H9 (cell line): ENCODE results near the gene KIAA1671. TPM values are rescaled to one million over a fixed set of nuclear protein-coding genes. Genes with fewer than 3 reads are reported as not detected.

Experiments used
- DNase-seq: peaks from one replicate; pipeline ENCODE4 v3.0.0-alpha.2; 2017
- H2AFZ ChIP-seq: one replicate; pipeline ENCODE4 v1.6.1; 2013; ENCODE audit warnings: mild to moderate bottlenecking, low read length, control low read depth, moderate library complexity
- H2AK5ac ChIP-seq: 2 replicates; pipeline ENCODE4 v1.6.1; 2013; ENCODE audit warnings: low read length, control low read depth, mixed read lengths; ENCODE audit not compliant: insufficient read length
- H2BK120ac ChIP-seq: one replicate; pipeline ENCODE4 v1.6.1; 2013; ENCODE audit warnings: low read depth, mild to moderate bottlenecking, low read length, control low read depth, inconsistent platforms; ENCODE audit not compliant: poor library complexity, severe bottlenecking
- H2BK12ac ChIP-seq: 2 replicates; pipeline ENCODE4 v1.6.1; 2013; ENCODE audit warnings: low read length, control low read depth, mixed read lengths, low read depth; ENCODE audit not compliant: insufficient read length
- H2BK15ac ChIP-seq: 2 replicates; pipeline ENCODE4 v1.6.1; 2013; ENCODE audit warnings: low read depth, low read length, control low read depth
- H2BK20ac ChIP-seq: one replicate; pipeline ENCODE4 v1.6.1; 2013; ENCODE audit warnings: low read depth, mild to moderate bottlenecking, low read length, control low read depth, inconsistent platforms; ENCODE audit not compliant: poor library complexity, severe bottlenecking
- H2BK5ac ChIP-seq: 2 replicates; pipeline ENCODE4 v1.6.1; 2013; ENCODE audit warnings: low read length, control low read depth, mixed read lengths; ENCODE audit not compliant: insufficient read length
- H3K14ac ChIP-seq: 2 replicates; pipeline ENCODE4 v1.6.1; 2013; ENCODE audit warnings: low read length, control low read depth; ENCODE audit not compliant: insufficient read depth
- H3K18ac ChIP-seq: 2 replicates; pipeline ENCODE4 v1.6.1; 2013; ENCODE audit warnings: low read depth, mild to moderate bottlenecking, mixed read lengths, low read length, control low read depth; ENCODE audit not compliant: insufficient read length
- H3K23ac ChIP-seq: 2 replicates; pipeline ENCODE4 v1.6.1; 2013; ENCODE audit warnings: low read length, control low read depth, mixed read lengths, low read depth; ENCODE audit not compliant: insufficient read length
- H3K23me2 ChIP-seq: 2 replicates; pipeline ENCODE4 v1.6.1; 2013; ENCODE audit warnings: low read depth, mild to moderate bottlenecking, mixed read lengths, low read length, control low read depth; ENCODE audit not compliant: insufficient read length, poor library complexity, severe bottlenecking
- H3K27ac ChIP-seq: 2 replicates; pipeline ENCODE4 v1.5.1; 2013; ENCODE audit warnings: low read length, control low read depth, mixed read lengths, low read depth; ENCODE audit not compliant: insufficient read length
- H3K27me3 ChIP-seq: 2 replicates; pipeline ENCODE4 v1.6.1; 2013; ENCODE audit warnings: low read length, control low read depth, inconsistent platforms; ENCODE audit not compliant: insufficient read depth
- H3K4ac ChIP-seq: 2 replicates; pipeline ENCODE4 v1.6.1; 2013; ENCODE audit warnings: low read depth, mild to moderate bottlenecking, control low read depth, inconsistent platforms, low read length, moderate library complexity
- H3K4me1 ChIP-seq: 2 replicates; pipeline ENCODE4 v1.6.1; 2013; ENCODE audit warnings: low read length, control low read depth, inconsistent platforms; ENCODE audit not compliant: insufficient read depth
- H3K4me2 ChIP-seq: 2 replicates; pipeline ENCODE4 v1.6.1; 2013; ENCODE audit warnings: low read length, control low read depth, mixed read lengths; ENCODE audit not compliant: insufficient read length, insufficient read depth
- H3K56ac ChIP-seq: 2 replicates; pipeline ENCODE4 v1.6.1; 2013; ENCODE audit warnings: low read depth, mild to moderate bottlenecking, mixed read lengths, low read length, control low read depth; ENCODE audit not compliant: insufficient read length
- H3K79me1 ChIP-seq: 2 replicates; pipeline ENCODE4 v1.6.1; 2013; ENCODE audit warnings: low read depth, mild to moderate bottlenecking, moderate library complexity, low read length, control low read depth, inconsistent platforms; ENCODE audit not compliant: insufficient read depth, poor library complexity, severe bottlenecking
- H3K79me2 ChIP-seq: 2 replicates; pipeline ENCODE4 v1.6.1; 2013; ENCODE audit warnings: low read length, control low read depth, inconsistent platforms; ENCODE audit not compliant: insufficient read depth
- H3K9ac ChIP-seq: 2 replicates; pipeline ENCODE4 v1.6.1; 2013; ENCODE audit warnings: low read length, control low read depth, mixed read lengths; ENCODE audit not compliant: insufficient read length; ENCODE audit errors: extremely low read depth
- H3K9me3 ChIP-seq: one replicate; pipeline ENCODE4 v1.6.1; 2013; ENCODE audit warnings: low read depth, low read length, inconsistent platforms; ENCODE audit not compliant: control insufficient read depth
- H3T11ph ChIP-seq: one replicate; pipeline ENCODE4 v1.6.1; 2013; ENCODE audit warnings: mild to moderate bottlenecking, low read length, control low read depth, inconsistent platforms
- H4K20me1 ChIP-seq: one replicate; pipeline ENCODE4 v1.6.1; 2013; ENCODE audit not compliant: control insufficient read depth, insufficient read length, insufficient read depth
- H4K5ac ChIP-seq: 2 replicates; pipeline ENCODE4 v1.6.1; 2013; ENCODE audit warnings: low read depth, mild to moderate bottlenecking, mixed read lengths, low read length, control low read depth; ENCODE audit not compliant: insufficient read length
- H4K8ac ChIP-seq: replicated peaks from 2 replicates; pipeline ENCODE4 v1.6.1; 2013; ENCODE audit warnings: low read length, control low read depth, mixed read lengths, low read depth; ENCODE audit not compliant: insufficient read length
- H4K91ac ChIP-seq: 2 replicates; pipeline ENCODE4 v1.6.1; 2013; ENCODE audit warnings: low read depth, mild to moderate bottlenecking, moderate library complexity, mixed read lengths, low read length, control low read depth; ENCODE audit not compliant: insufficient read length
- H3K27ac Mint-ChIP-seq, 3 experiments: 2 replicates in 2 of 3; 3 replicates in 1 of 3; pipeline ENCODE4 v1.8.0; 2020 to 2021; ENCODE audit warnings: mixed read lengths in 3 of 3, mild to moderate bottlenecking in 1 of 3, moderate library complexity in 1 of 3
- H3K27me3 Mint-ChIP-seq: 2 replicates; pipeline ENCODE4 v1.8.0; 2021; ENCODE audit warnings: low read depth, mild to moderate bottlenecking, moderate library complexity, mixed read lengths
- H3K36me3 Mint-ChIP-seq, 3 experiments: 2 replicates in 2 of 3; 3 replicates in 1 of 3; pipeline ENCODE4 v1.8.0; 2020 to 2021; ENCODE audit warnings: low read depth in 3 of 3, mixed read lengths in 3 of 3; ENCODE audit not compliant: insufficient read depth in 1 of 3
- H3K4me1 Mint-ChIP-seq, 2 experiments: 2 replicates each; pipeline ENCODE4 v1.8.0; 2020; ENCODE audit warnings: mixed read lengths in 2 of 2
- H3K4me3 Mint-ChIP-seq, 2 experiments: 2 replicates in 1 of 2; 3 replicates in 1 of 2; pipeline ENCODE4 v1.8.0; 2020 to 2021; ENCODE audit warnings: mild to moderate bottlenecking in 2 of 2, mixed read lengths in 2 of 2, moderate library complexity in 1 of 2
- H3K9me3 Mint-ChIP-seq, 2 experiments: 2 replicates in 1 of 2; 3 replicates in 1 of 2; pipeline ENCODE4 v1.8.0; 2020; ENCODE audit warnings: mild to moderate bottlenecking in 2 of 2, mixed read lengths in 2 of 2, moderate library complexity in 1 of 2
- WGBS: extraction: QIAGEN DNeasy Blood & Tissue Kit; methylation state at CpG from one replicate; pipeline ENCODE4 v1.1.7; 2013; ENCODE audit warnings: missing lambda C conversion rate, low lambda C conversion rate, mixed read lengths; ENCODE audit not compliant: insufficient read length; ENCODE audit errors: extremely low coverage; 5-methylcytosine and 5-hydroxymethylcytosine counted together
- total RNA-seq: library from RNA; stranded (reverse); gene quantifications from 2 replicates; pipeline ENCODE4 v1.2.1, GENCODE V29; 2021
- TF ChIP-seq, protein P1 (sequence below): fragments of 200-600 bp; sonication (generic); conservative IDR thresholded peaks from 3 replicates; pipeline ENCODE4 v1.8.0; 2021; ENCODE audit warnings: antibody characterized with exemption, mild to moderate bottlenecking

Gene KIAA1671
- total RNA-seq, 1 experiment from 2014 or later = 22.6 TPM

DNA sequence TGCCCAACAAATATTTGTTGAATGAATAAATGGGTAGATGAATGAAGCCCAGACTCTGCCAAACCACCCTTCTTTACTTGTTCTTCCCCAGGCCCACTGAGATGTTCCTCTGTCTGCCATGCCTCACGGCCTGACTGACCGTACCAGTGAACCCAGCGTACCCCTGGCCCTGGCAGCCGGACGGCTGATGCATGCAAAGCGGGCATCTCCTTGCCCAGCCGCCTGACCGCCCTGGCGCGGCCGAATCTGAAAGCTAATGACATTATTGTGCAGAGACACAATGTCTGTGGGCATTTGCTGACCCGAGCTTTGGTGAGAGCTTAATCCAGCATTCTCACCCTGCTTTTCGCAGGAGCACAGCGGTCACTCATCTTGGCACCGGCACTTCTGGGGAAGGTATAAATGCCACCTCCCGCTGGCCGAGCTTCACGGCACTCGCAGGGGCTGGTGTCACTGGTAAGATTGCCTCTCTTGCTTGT, 266.7 kb downstream of the KIAA1671 start, which contains the start of gene CRYBB2:
Gene CRYBB2 (plus strand): TSS at position 429 of the 479 bp plus-strand sequence. CDS start 1,791 bp downstream, outside the sequence.
- H3K9me3 ChIP-seq = no peaks in the 10 kb centered on the region
- no CpG with 5 or more reads among the region's 19 CpGs for WGBS
- no peak within 1 kb of the TSS for H3K4ac ChIP-seq
- no peak for DNase-seq
- H2AFZ ChIP-seq = no peak within 1 kb of the TSS
- Mint-ChIP-seq H3K9me3 (peaks cover 5 to 7% of the 10 kb centered on the region in 2 experiments; a peak in 3 of 5 replicates), H3K4me3 (no peak within 1 kb of the TSS), H3K27ac (no peak within 1 kb of the TSS), H3K4me1 (0 out of 4 replicates have a peak, but pooled peaks cover 0 to 4% of the 10 kb centered on the region in 2 experiments), H3K36me3 (peaks cover 0 to 2% (median 2%) of the 10 kb centered on the region in 3 experiments; a peak in 3 of 7 replicates), H3K27me3 (peaks cover 36% of the 10 kb centered on the region)
- TF ChIP-seq, protein P1, sequence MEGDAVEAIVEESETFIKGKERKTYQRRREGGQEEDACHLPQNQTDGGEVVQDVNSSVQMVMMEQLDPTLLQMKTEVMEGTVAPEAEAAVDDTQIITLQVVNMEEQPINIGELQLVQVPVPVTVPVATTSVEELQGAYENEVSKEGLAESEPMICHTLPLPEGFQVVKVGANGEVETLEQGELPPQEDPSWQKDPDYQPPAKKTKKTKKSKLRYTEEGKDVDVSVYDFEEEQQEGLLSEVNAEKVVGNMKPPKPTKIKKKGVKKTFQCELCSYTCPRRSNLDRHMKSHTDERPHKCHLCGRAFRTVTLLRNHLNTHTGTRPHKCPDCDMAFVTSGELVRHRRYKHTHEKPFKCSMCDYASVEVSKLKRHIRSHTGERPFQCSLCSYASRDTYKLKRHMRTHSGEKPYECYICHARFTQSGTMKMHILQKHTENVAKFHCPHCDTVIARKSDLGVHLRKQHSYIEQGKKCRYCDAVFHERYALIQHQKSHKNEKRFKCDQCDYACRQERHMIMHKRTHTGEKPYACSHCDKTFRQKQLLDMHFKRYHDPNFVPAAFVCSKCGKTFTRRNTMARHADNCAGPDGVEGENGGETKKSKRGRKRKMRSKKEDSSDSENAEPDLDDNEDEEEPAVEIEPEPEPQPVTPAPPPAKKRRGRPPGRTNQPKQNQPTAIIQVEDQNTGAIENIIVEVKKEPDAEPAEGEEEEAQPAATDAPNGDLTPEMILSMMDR = no peak
- no peak within 1 kb of the TSS for H3T11ph ChIP-seq
- H3K27me3 ChIP-seq = no peaks in the 10 kb centered on the region
- H3K14ac ChIP-seq = no peak within 1 kb of the TSS
- no peak within 1 kb of the TSS for H2BK15ac ChIP-seq
- H3K56ac ChIP-seq = no peak within 1 kb of the TSS
- H3K79me1 ChIP-seq = no peaks in the 10 kb centered on the region
- no peak within 1 kb of the TSS for H2BK5ac ChIP-seq
- H3K18ac ChIP-seq = no peak within 1 kb of the TSS
- no peak within 1 kb of the TSS for H4K5ac ChIP-seq
- H2BK12ac ChIP-seq = no peak within 1 kb of the TSS
- H4K20me1 ChIP-seq = no peaks in the 10 kb centered on the region
- H3K23ac ChIP-seq = no peak within 1 kb of the TSS
- no peak within 1 kb of the TSS for H3K9ac ChIP-seq
- H2AK5ac ChIP-seq = no peak within 1 kb of the TSS
- no peaks in the 10 kb centered on the region for H3K4me1 ChIP-seq
- no peak within 1 kb of the TSS for H4K8ac ChIP-seq
- no peak within 1 kb of the TSS for H3K4me2 ChIP-seq
- H3K23me2 ChIP-seq = no peaks in the 10 kb centered on the region
- no peak within 1 kb of the TSS for H3K27ac ChIP-seq
- no peak within 1 kb of the TSS for H2BK120ac ChIP-seq
- H2BK20ac ChIP-seq = no peak within 1 kb of the TSS
- no peak within 1 kb of the TSS for H4K91ac ChIP-seq
- H3K79me2 ChIP-seq = no peaks in the 10 kb centered on the region
